Measurements from ENCODE around the gene TUBAL3. TPM values are rescaled to one million over a fixed set of nuclear protein-coding genes. Genes with fewer than 3 reads are reported as not detected.

TUBAL3 gene
- total and polyA plus RNA-seq, 4 donors: 0.06 to 0.12 (median 0.06) TPM; not detected in 1

- WGBS, 2 donors: 63 to 72% methylated on average over 7 of the region's 7 CpGs
- Histone ChIP-seq H3K4me3 (no peak overlapping the region), H3K9ac (ENCODE audit: insufficient read depth in 1 of 2, low read length in 2 of 2) (no peak overlapping the region), H3K4me1 (ENCODE audit: control insufficient read depth in 5 of 5, insufficient read depth in 5 of 5, low read length in 5 of 5) (peaks cover 0 to under 1% (median 0%) of the 10 kb centered on the region in 5 donors), H3K27ac (ENCODE audit: low read depth in 1 of 2, low read length in 1 of 2) (no peak overlapping the region), H3K27me3 (ENCODE audit: control insufficient read depth in 3 of 3, insufficient read depth in 3 of 3, low read length in 2 of 3) (peaks cover 0 to 4% (median 0%) of the 10 kb centered on the region in 3 donors), H3K9me3 (ENCODE audit: control insufficient read depth in 4 of 4, insufficient read depth in 3 of 4, low read length in 3 of 4) (peaks cover 0 to 3% (median 0%) of the 10 kb centered on the region in 4 donors), H3K36me3 (ENCODE audit: control insufficient read depth in 4 of 4, insufficient read depth in 4 of 4, low read length in 4 of 4) (no peaks in the 10 kb centered on the region)
- no peak for TF ChIP-seq CTCF (IDR thresholded peaks at IDR 0.05; ENCODE audit: control extremely low read depth, extremely low read depth)
- ATAC-seq (ENCODE audit: insufficient read depth, low FRiP score) (no peak), DNase-seq (no peak)
These were observed 44.2 kb downstream of the TUBAL3 start for GRCh38 chr10:5360318-5360915.

GRCh38 chr10:5356302-5356763 lies 48.3 kb downstream of the TUBAL3 start:
- no peak for ATAC-seq (ENCODE audit: insufficient read depth, low FRiP score)
- no peak for TF ChIP-seq CTCF (IDR thresholded peaks at IDR 0.05; ENCODE audit: control extremely low read depth, extremely low read depth)
- Histone ChIP-seq H3K9ac (ENCODE audit: insufficient read depth in 1 of 2, low read length in 2 of 2) (no peak overlapping the region), H3K9me3 (ENCODE audit: control insufficient read depth in 4 of 4, insufficient read depth in 3 of 4, low read length in 3 of 4) (no peaks in the 10 kb centered on the region), H3K4me1 (ENCODE audit: control insufficient read depth in 5 of 5, insufficient read depth in 5 of 5, low read length in 5 of 5) (no peaks in the 10 kb centered on the region), H3K36me3 (ENCODE audit: control insufficient read depth in 4 of 4, insufficient read depth in 4 of 4, low read length in 4 of 4) (no peaks in the 10 kb centered on the region), H3K4me3 (no peak overlapping the region), H3K27me3 (ENCODE audit: control insufficient read depth in 3 of 3, insufficient read depth in 3 of 3, low read length in 2 of 3) (no peaks in the 10 kb centered on the region), H3K27ac (ENCODE audit: low read depth in 1 of 2, low read length in 1 of 2) (no peak overlapping the region)
- DNase-seq: no peak
- WGBS, 2 donors: 84 to 85% methylated on average over 4 of the region's 4 CpGs

GRCh38 chr10:5355594-5356301 lies 48.9 kb downstream of the TUBAL3 start:
- H3K27me3 ChIP-seq (ENCODE audit: control insufficient read depth in 3 of 3, insufficient read depth in 3 of 3, low read length in 2 of 3): no peaks in the 10 kb centered on the region
- no peaks in the 10 kb centered on the region for H3K4me1 ChIP-seq (ENCODE audit: control insufficient read depth in 5 of 5, insufficient read depth in 5 of 5, low read length in 5 of 5)
- no peak overlapping the region for H3K27ac ChIP-seq (ENCODE audit: low read depth in 1 of 2, low read length in 1 of 2)
- DNase-seq (no peak), ATAC-seq (ENCODE audit: insufficient read depth, low FRiP score) (no peak)
- WGBS, 2 donors: 89 to 93% methylated on average over 6 of the region's 6 CpGs
- TF ChIP-seq CTCF (IDR thresholded peaks at IDR 0.05; ENCODE audit: control extremely low read depth, extremely low read depth): no peak
- H3K36me3 ChIP-seq (ENCODE audit: control insufficient read depth in 4 of 4, insufficient read depth in 4 of 4, low read length in 4 of 4): no peaks in the 10 kb centered on the region
- no peak overlapping the region for H3K9ac ChIP-seq (ENCODE audit: insufficient read depth in 1 of 2, low read length in 2 of 2)
- no peaks in the 10 kb centered on the region for H3K9me3 ChIP-seq (ENCODE audit: control insufficient read depth in 4 of 4, insufficient read depth in 3 of 4, low read length in 3 of 4)
- no peak overlapping the region for H3K4me3 ChIP-seq
